Adrenal gland (tissue), 12 donors: ENCODE data around the gene AOC1. TPM values are rescaled to one million over a fixed set of nuclear protein-coding genes. Genes with fewer than 3 reads are reported as not detected.

Experiments
- DNase-seq, 7 donors: peaks; one replicate each; pipeline ENCODE4 v3.0.0-alpha.2; 2019 to 2020
- H3K27ac ChIP-seq, 5 donors: fragments of 200-600 bp; sonication (generic) in 4 of 5; 1 replicate in 3 of 5; 2 replicates in 2 of 5; pipeline versions ENCODE4 v1.5.1 to v1.8.0; 2016 to 2020; ENCODE audit warnings: mild to moderate bottlenecking in 1 of 5
- H3K27me3 ChIP-seq: fragments of 200-600 bp; 2 replicates; pipeline ENCODE4 v1.8.0; 2021
- H3K36me3 ChIP-seq, 2 donors: fragments of 200-600 bp; replicated peaks in 1 of 2; 1 replicate in 1 of 2; 2 replicates in 1 of 2; pipeline versions ENCODE4 v1.5.1 to v1.8.0; 2018 to 2022
- H3K4me1 ChIP-seq, 2 donors: fragments of 200-600 bp; replicated peaks in 1 of 2; 1 replicate in 1 of 2; 2 replicates in 1 of 2; pipeline versions ENCODE4 v1.5.1 to v1.8.0; 2018 to 2021
- H3K4me3 ChIP-seq, 4 donors: fragments of 200-600 bp; sonication (generic) in 3 of 4; one replicate each; pipeline ENCODE4 v1.5.1; 2016 to 2018
- H3K9me3 ChIP-seq, 3 donors: fragments of 200-600 bp; sonication (generic) in 1 of 3; replicated peaks in 1 of 3; 1 replicate in 2 of 3; 2 replicates in 1 of 3; pipeline versions ENCODE4 v1.5.1 to v1.8.0; 2016 to 2021
- CTCF ChIP-seq, 6 experiments: fragments of 450-650 bp in 4 of 6; fragments of 200-600 bp in 2 of 6; sonication (generic) in 1 of 6; IDR thresholded peaks; 1 replicate in 5 of 6; 2 replicates in 1 of 6; pipeline versions ENCODE4 v1.5.1 to v1.8.0; 2016 to 2021; ENCODE audit warnings: antibody characterized with exemption in 6 of 6, mild to moderate bottlenecking in 2 of 6, moderate library complexity in 1 of 6
- POLR2A ChIP-seq, 2 donors: fragments of 450-650 bp; IDR thresholded peaks; one replicate each; pipeline ENCODE4 v1.6.1; 2017; ENCODE audit warnings: antibody characterized with exemption in 2 of 2, mild to moderate bottlenecking in 2 of 2, moderate library complexity in 1 of 2
- WGBS, 4 donors: extraction: QIAGEN DNeasy Blood & Tissue Kit in 2 of 4; methylation state at CpG; one replicate each; pipeline versions ENCODE4 v1.1.5 to v1.1.7; 2013 to 2017; 5-methylcytosine and 5-hydroxymethylcytosine counted together
- intact Hi-C, 2 donors: fragments of 100-400 bp; cut with DNase I; formaldehyde crosslinking; loops; one replicate each; pipeline versions ENCODE4 v1.14.1 to v1.15.0; 2022 to 2023
- polyA plus RNA-seq, 3 donors: library from polyadenylated mRNA; stranded (reverse); fragments of 200-250 nt in 2 of 3; fragments of 350-450 nt in 1 of 3; fragmentation: Illumina TruSeq in 1 of 3; extraction: RNeasy Lipid Tissue Mini Kit (QIAGEN cat#74804) in 1 of 3; gene quantifications; one replicate each; pipeline ENCODE4 v1.2.3, GENCODE V29; 2013 to 2014
- total RNA-seq, 9 donors: library from RNA; depleted of rRNA in 4 of 9; stranded (reverse); fragments of >200 nt in 4 of 9; fragments of 120-200 nt in 1 of 9; fragmentation: NEBNext Ultra II Directional in 1 of 9; extraction: Animal tissue kit (Norgen Biotek cat#: 25700) in 1 of 9; gene quantifications; one replicate each; pipeline versions ENCODE4 v1.1.0 to v1.2.4, GENCODE V29; 2013 to 2023
- donor health status: healthy with polysubstance abuse.
- donor health status: Bipolar disorder and iron deficiency.
- donor health status: DM: yes; HTN: yes; CAD: no.
- donor health status: DM: no; HTN: no; CAD: no.
- donor health status: DM: no; HTN: no; CAD: no.
- donor health status: DM: yes; HTN: yes; CAD: no.

AOC1 gene
- total and polyA plus RNA-seq, 12 donors, result 0.10 to 0.32 (median 0.15) TPM; not detected in 7

- intact Hi-C loops, result loop anchor here in 1 of 2 donors (5.0 kb wide), 1 partner anchor 216 kb away; no protein-coding TSS in a partner anchor
- Histone ChIP-seq H3K4me1 (peaks cover 0 to 8% of the 10 kb centered on the region in 2 donors), H3K36me3 (no peaks in the 10 kb centered on the region), H3K27me3 (no peaks in the 10 kb centered on the region), H3K9me3 (no peaks in the 10 kb centered on the region), H3K27ac (no peak overlapping the region), H3K4me3 (no peak overlapping the region)
- TF ChIP-seq CTCF (IDR thresholded peaks at IDR 0.05) (no peak), POLR2A (IDR thresholded peaks at IDR 0.05) (no peak)
- WGBS, 4 donors, result 63 to 82% (median 73%) methylated on average over 1 to 2 of the region's 2 CpGs
- no peak for DNase-seq
These were observed 43.5 kb downstream of the AOC1 start for GRCh38 chr7:150895809-150896208.

GRCh38 chr7:150896562-150897209, 44.4 kb downstream of the AOC1 start:
- Histone ChIP-seq H3K27ac (no peak overlapping the region), H3K4me1 (peaks cover 8 to 16% of the 10 kb centered on the region in 2 donors), H3K36me3 (no peaks in the 10 kb centered on the region), H3K4me3 (no peak overlapping the region), H3K27me3 (no peaks in the 10 kb centered on the region), H3K9me3 (no peaks in the 10 kb centered on the region)
- TF ChIP-seq POLR2A (IDR thresholded peaks at IDR 0.05), result no peak
- no peak for TF ChIP-seq CTCF (IDR thresholded peaks at IDR 0.05)
- intact Hi-C loops, result loop anchor here in 1 of 2 donors (5.0 kb wide), 1 partner anchor 216 kb away; no protein-coding TSS in a partner anchor
- WGBS, 4 donors, result 58 to 74% (median 66%) methylated on average over 6 to 10 of the region's 10 CpGs
- DNase-seq, result no peak

- Histone ChIP-seq H3K4me3 (no peak overlapping the region), H3K36me3 (no peaks in the 10 kb centered on the region), H3K4me1 (peaks cover 12 to 16% of the 10 kb centered on the region in 2 donors), H3K27me3 (no peaks in the 10 kb centered on the region), H3K27ac (no peak overlapping the region), H3K9me3 (no peaks in the 10 kb centered on the region)
- TF ChIP-seq CTCF (IDR thresholded peaks at IDR 0.05) (no peak), POLR2A (IDR thresholded peaks at IDR 0.05) (no peak)
- no peak for DNase-seq
- intact Hi-C loops, result loop anchor here (2.0 to 5.0 kb wide), 2 partner anchors 89 to 215 kb away; no protein-coding TSS in a partner anchor
- WGBS, 4 donors, result 54 to 65% (median 58%) methylated on average over 21 to 22 of the region's 22 CpGs
These were observed 45.5 kb downstream of the AOC1 start for GRCh38 chr7:150897502-150898474.

GRCh38 chr7:150898475-150899011, 46.2 kb downstream of the AOC1 start:
- Histone ChIP-seq H3K27ac (no peak overlapping the region), H3K4me1 (peaks cover 12 to 16% of the 10 kb centered on the region in 2 donors), H3K36me3 (no peaks in the 10 kb centered on the region), H3K27me3 (no peaks in the 10 kb centered on the region), H3K9me3 (no peaks in the 10 kb centered on the region), H3K4me3 (no peak overlapping the region)
- 11 to 17% (median 12%) methylated on average over 7 to 22 of the region's 22 CpGs for WGBS, 4 donors
- DNase-seq, result peak; percentile 73 to 94 (median 82)
- TF ChIP-seq POLR2A (IDR thresholded peaks at IDR 0.05) (no peak), CTCF (IDR thresholded peaks at IDR 0.05) (peak; percentile 92 to 97 (median 94))
- intact Hi-C loops, result loop anchor here (1.0 to 5.0 kb wide), 3 partner anchors 88 to 214 kb away; no protein-coding TSS in a partner anchor
